ENCODE results near the gene SRC.

GRCh38 chr20:37373020-37373598 is 27.2 kb downstream of the SRC start:
- TF ChIP-seq POLR2A (IDR thresholded peaks at IDR 0.05), result no peak
- no peak for TF ChIP-seq CTCF (IDR thresholded peaks at IDR 0.05)

All from prostate gland (tissue), 2 donors.